WTC11 (cell line): ENCODE measurements around the gene NFIA. TPM values are rescaled to one million over a fixed set of nuclear protein-coding genes. Genes with fewer than 3 reads are reported as not detected.

Experiments
- ATAC-seq: fragments of 200-7000 bp; cut with Tn5 transposase; 2 replicates; pipeline ENCODE4 v1.10.0; 2021; ENCODE audit warnings: mild to moderate bottlenecking, moderate library complexity
- CTCF ChIA-PET: fragments of 300-600 bp; sonication (Branson Sonifier 250); formaldehyde crosslinking; loops from one replicate; lab custom pipeline; 2021; ENCODE audit warnings: antibody characterized with exemption; lab: Charles Lee
- POLR2A ChIA-PET: fragments of 350-600 bp; sonication (Branson Sonifier 250); formaldehyde crosslinking; loops from one replicate; lab custom pipeline; 2021; ENCODE audit warnings: antibody characterized with exemption; lab: Charles Lee
- DNase-seq: peaks from one replicate; pipeline ENCODE4 v3.0.0; 2021; ENCODE audit warnings: low spot score
- H3K27ac Mint-ChIP-seq: 2 replicates; pipeline ENCODE4 v1.8.0; 2021; ENCODE audit warnings: mixed read lengths
- H3K27me3 Mint-ChIP-seq: 2 replicates; pipeline ENCODE4 v1.8.0; 2021; ENCODE audit warnings: low read depth, mild to moderate bottlenecking, moderate library complexity, mixed read lengths
- H3K36me3 Mint-ChIP-seq: 2 replicates; pipeline ENCODE4 v1.8.0; 2021; ENCODE audit warnings: mixed read lengths
- H3K4me1 Mint-ChIP-seq: 2 replicates; pipeline ENCODE4 v1.8.0; 2022; ENCODE audit warnings: mixed read lengths
- H3K4me3 Mint-ChIP-seq: 2 replicates; pipeline ENCODE4 v1.8.0; 2021; ENCODE audit warnings: mild to moderate bottlenecking, moderate library complexity, mixed read lengths
- H3K9me3 Mint-ChIP-seq: 2 replicates; pipeline ENCODE4 v1.8.0; 2021; ENCODE audit warnings: mixed read lengths
- ATF3 ChIP-seq: sonication (generic); formaldehyde crosslinking; conservative IDR thresholded peaks from 2 replicates; pipeline ENCODE4 v1.8.1; 2022; ENCODE audit warnings: mild to moderate bottlenecking, missing genetic modification reagents
- CBFB ChIP-seq: sonication (generic); formaldehyde crosslinking; IDR thresholded peaks from 2 replicates; pipeline ENCODE4 v1.8.1; 2022; ENCODE audit warnings: mild to moderate bottlenecking, low read depth, missing genetic modification reagents
- CREB1 ChIP-seq: sonication (generic); formaldehyde crosslinking; IDR thresholded peaks from 2 replicates; pipeline ENCODE4 v1.8.0; 2023; ENCODE audit warnings: mild to moderate bottlenecking, missing genetic modification reagents
- EMX1 ChIP-seq: fragments of 250-450 bp; sonication (Bioruptor Pico); IDR thresholded peaks from 2 replicates; pipeline ENCODE4 v1.8.0; 2021; ENCODE audit warnings: mild to moderate bottlenecking
- ESRRA ChIP-seq: sonication (generic); formaldehyde crosslinking; IDR thresholded peaks from 2 replicates; pipeline ENCODE4 v1.8.1; 2022; ENCODE audit warnings: mild to moderate bottlenecking, missing genetic modification reagents, borderline replicate concordance
- GABPB1 ChIP-seq: sonication (generic); formaldehyde crosslinking; IDR thresholded peaks from 2 replicates; pipeline ENCODE4 v1.8.1; 2023; ENCODE audit warnings: mild to moderate bottlenecking, missing genetic modification reagents
- GTF2I ChIP-seq: fragments of 250-450 bp; sonication (Bioruptor Pico); conservative IDR thresholded peaks from 2 replicates; pipeline ENCODE4 v1.4.0; 2021; ENCODE audit warnings: mild to moderate bottlenecking
- IRF2 ChIP-seq: sonication (generic); formaldehyde crosslinking; IDR thresholded peaks from 2 replicates; pipeline ENCODE4 v1.8.0; 2022; ENCODE audit warnings: low read depth, missing genetic modification reagents, borderline replicate concordance
- NR2C2 ChIP-seq: sonication (generic); formaldehyde crosslinking; IDR thresholded peaks from 2 replicates; pipeline ENCODE4 v1.8.0; 2022; ENCODE audit warnings: mild to moderate bottlenecking, missing genetic modification reagents
- NR3C1 ChIP-seq: sonication (generic); formaldehyde crosslinking; conservative IDR thresholded peaks from 2 replicates; pipeline ENCODE4 v1.8.1; 2023; ENCODE audit warnings: low read depth, mild to moderate bottlenecking, missing genetic modification reagents
- RORB ChIP-seq: fragments of 250-450 bp; sonication (Bioruptor Pico); IDR thresholded peaks from 2 replicates; pipeline ENCODE4 v1.9.0; 2021; ENCODE audit warnings: mild to moderate bottlenecking
- SP1 ChIP-seq: sonication (generic); formaldehyde crosslinking; conservative IDR thresholded peaks from 2 replicates; pipeline ENCODE4 v1.8.1; 2022; ENCODE audit warnings: missing genetic modification reagents
- TCF7 ChIP-seq: sonication (generic); formaldehyde crosslinking; IDR thresholded peaks from 2 replicates; pipeline ENCODE4 v1.8.0; 2022; ENCODE audit warnings: mild to moderate bottlenecking, low read depth, missing genetic modification reagents, moderate library complexity
- TEAD1 ChIP-seq: sonication (generic); formaldehyde crosslinking; IDR thresholded peaks from 2 replicates; pipeline ENCODE4 v1.8.0; 2022; ENCODE audit warnings: mild to moderate bottlenecking, missing genetic modification reagents
- TP53 ChIP-seq: sonication (generic); formaldehyde crosslinking; IDR thresholded peaks from 2 replicates; pipeline ENCODE4 v1.8.1; 2023; ENCODE audit warnings: mild to moderate bottlenecking, missing genetic modification reagents
- ZNF317 ChIP-seq: sonication (generic); formaldehyde crosslinking; IDR thresholded peaks from 2 replicates; pipeline ENCODE4 v1.8.1; 2023; ENCODE audit warnings: low read depth, mild to moderate bottlenecking, moderate library complexity, missing genetic modification reagents, borderline replicate concordance
- ZNF396 ChIP-seq: fragments of 250-450 bp; sonication (Bioruptor Pico); IDR thresholded peaks from 2 replicates; pipeline ENCODE4 v1.8.0; 2021; ENCODE audit warnings: mild to moderate bottlenecking, moderate library complexity, borderline replicate concordance
- ZNF425 ChIP-seq: fragments of 250-450 bp; sonication (Bioruptor Pico); conservative IDR thresholded peaks from 2 replicates; pipeline ENCODE4 v1.9.0; 2021; ENCODE audit warnings: mild to moderate bottlenecking
- ZNF671 ChIP-seq: fragments of 250-450 bp; sonication (Bioruptor Pico); IDR thresholded peaks from 2 replicates; pipeline ENCODE4 v1.8.0; 2021; ENCODE audit warnings: mild to moderate bottlenecking
- total RNA-seq: library from RNA; stranded (reverse); gene quantifications from 3 replicates; pipeline ENCODE4 v1.2.3, GENCODE V29; 2021
- TF ChIP-seq, protein P1 (sequence below): fragments of 250-450 bp; sonication (Bioruptor Pico); IDR thresholded peaks from 2 replicates; pipeline ENCODE4 v1.8.0; 2021; ENCODE audit warnings: mild to moderate bottlenecking
- TF ChIP-seq, protein P2 (sequence below): sonication (generic); formaldehyde crosslinking; IDR thresholded peaks from 2 replicates; pipeline ENCODE4 v1.8.0; 2023; ENCODE audit warnings: missing genetic modification reagents, mild to moderate bottlenecking, borderline replicate concordance
- TF ChIP-seq, protein P3 (sequence below): sonication (generic); formaldehyde crosslinking; IDR thresholded peaks from 2 replicates; pipeline ENCODE4 v1.8.0; 2023; ENCODE audit warnings: missing genetic modification reagents

NFIA gene
- total RNA-seq, 1 experiment from 2014 or later = 16.7 TPM

DNA sequence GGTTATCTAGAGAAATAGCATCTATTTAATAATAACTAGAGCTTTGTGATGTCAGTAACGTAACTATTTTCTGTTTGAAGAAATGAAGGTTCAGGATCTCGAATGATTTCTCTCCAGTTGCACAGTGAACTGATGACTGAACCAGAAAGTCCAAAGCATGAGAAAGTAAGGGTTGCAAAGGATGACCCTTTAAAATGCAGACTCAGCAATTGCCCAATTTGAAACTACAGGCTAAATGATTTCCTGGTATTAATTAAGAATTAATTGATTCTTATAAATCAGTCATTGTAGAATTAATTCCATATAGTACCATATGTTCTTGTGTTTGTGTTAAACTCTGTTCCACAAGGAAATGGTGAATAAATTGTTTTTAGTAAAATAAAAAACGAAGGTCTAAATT, 318.6 kb downstream of the NFIA start:
- Mint-ChIP-seq H3K4me1 (peaks cover 12% of the 10 kb centered on the region), H3K9me3 (no peaks in the 10 kb centered on the region), H3K27ac (no peak overlapping the region), H3K4me3 (no peak overlapping the region), H3K36me3 (no peaks in the 10 kb centered on the region), H3K27me3 (no peaks in the 10 kb centered on the region)
- TF ChIP-seq TP53 (CRISPR knock-in tag) (no peak), ZNF396 (CRISPR knock-in tag) (no peak), TCF7 (CRISPR knock-in tag) (no peak), ESRRA (CRISPR knock-in tag) (no peak), ATF3 (CRISPR knock-in tag) (no peak), RORB (CRISPR knock-in tag) (no peak), ZNF671 (no peak), ZNF425 (CRISPR knock-in tag) (no peak), GTF2I (CRISPR knock-in tag) (no peak), ZNF317 (no peak)
- ChIA-PET POLR2A (no interaction called here), CTCF (no interaction called here)
- DNase-seq (no peak), ATAC-seq (no peak)

GRCh38 chr1:61403679-61404596, 321.6 kb downstream of the NFIA start:
- POLR2A ChIA-PET = no interaction called here
- no peak overlapping the region for H3K27ac Mint-ChIP-seq

GRCh38 chr1:61404597-61405376, 322.4 kb downstream of the NFIA start:
- Mint-ChIP-seq H3K4me3 (no peak overlapping the region), H3K27ac (no peak overlapping the region), H3K9me3 (no peaks in the 10 kb centered on the region), H3K27me3 (no peaks in the 10 kb centered on the region), H3K4me1 (peaks cover 7% of the 10 kb centered on the region), H3K36me3 (no peaks in the 10 kb centered on the region)
- CTCF ChIA-PET = no interaction called here
- POLR2A ChIA-PET = no interaction called here
- no peak for DNase-seq
- ATAC-seq = no peak
- TF ChIP-seq EMX1 (no peak), NR3C1 (CRISPR knock-in tag) (no peak), IRF2 (CRISPR knock-in tag) (no peak), CBFB (CRISPR knock-in tag) (no peak), NR2C2 (CRISPR knock-in tag) (no peak), TEAD1 (no peak), SP1 (CRISPR knock-in tag) (no peak)
- TF ChIP-seq, protein P1, sequence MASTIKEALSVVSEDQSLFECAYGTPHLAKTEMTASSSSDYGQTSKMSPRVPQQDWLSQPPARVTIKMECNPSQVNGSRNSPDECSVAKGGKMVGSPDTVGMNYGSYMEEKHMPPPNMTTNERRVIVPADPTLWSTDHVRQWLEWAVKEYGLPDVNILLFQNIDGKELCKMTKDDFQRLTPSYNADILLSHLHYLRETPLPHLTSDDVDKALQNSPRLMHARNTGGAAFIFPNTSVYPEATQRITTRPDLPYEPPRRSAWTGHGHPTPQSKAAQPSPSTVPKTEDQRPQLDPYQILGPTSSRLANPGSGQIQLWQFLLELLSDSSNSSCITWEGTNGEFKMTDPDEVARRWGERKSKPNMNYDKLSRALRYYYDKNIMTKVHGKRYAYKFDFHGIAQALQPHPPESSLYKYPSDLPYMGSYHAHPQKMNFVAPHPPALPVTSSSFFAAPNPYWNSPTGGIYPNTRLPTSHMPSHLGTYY (CRISPR knock-in tag) = no peak
- TF ChIP-seq, protein P2, sequence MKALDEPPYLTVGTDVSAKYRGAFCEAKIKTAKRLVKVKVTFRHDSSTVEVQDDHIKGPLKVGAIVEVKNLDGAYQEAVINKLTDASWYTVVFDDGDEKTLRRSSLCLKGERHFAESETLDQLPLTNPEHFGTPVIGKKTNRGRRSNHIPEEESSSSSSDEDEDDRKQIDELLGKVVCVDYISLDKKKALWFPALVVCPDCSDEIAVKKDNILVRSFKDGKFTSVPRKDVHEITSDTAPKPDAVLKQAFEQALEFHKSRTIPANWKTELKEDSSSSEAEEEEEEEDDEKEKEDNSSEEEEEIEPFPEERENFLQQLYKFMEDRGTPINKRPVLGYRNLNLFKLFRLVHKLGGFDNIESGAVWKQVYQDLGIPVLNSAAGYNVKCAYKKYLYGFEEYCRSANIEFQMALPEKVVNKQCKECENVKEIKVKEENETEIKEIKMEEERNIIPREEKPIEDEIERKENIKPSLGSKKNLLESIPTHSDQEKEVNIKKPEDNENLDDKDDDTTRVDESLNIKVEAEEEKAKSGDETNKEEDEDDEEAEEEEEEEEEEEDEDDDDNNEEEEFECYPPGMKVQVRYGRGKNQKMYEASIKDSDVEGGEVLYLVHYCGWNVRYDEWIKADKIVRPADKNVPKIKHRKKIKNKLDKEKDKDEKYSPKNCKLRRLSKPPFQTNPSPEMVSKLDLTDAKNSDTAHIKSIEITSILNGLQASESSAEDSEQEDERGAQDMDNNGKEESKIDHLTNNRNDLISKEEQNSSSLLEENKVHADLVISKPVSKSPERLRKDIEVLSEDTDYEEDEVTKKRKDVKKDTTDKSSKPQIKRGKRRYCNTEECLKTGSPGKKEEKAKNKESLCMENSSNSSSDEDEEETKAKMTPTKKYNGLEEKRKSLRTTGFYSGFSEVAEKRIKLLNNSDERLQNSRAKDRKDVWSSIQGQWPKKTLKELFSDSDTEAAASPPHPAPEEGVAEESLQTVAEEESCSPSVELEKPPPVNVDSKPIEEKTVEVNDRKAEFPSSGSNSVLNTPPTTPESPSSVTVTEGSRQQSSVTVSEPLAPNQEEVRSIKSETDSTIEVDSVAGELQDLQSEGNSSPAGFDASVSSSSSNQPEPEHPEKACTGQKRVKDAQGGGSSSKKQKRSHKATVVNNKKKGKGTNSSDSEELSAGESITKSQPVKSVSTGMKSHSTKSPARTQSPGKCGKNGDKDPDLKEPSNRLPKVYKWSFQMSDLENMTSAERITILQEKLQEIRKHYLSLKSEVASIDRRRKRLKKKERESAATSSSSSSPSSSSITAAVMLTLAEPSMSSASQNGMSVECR (CRISPR knock-in tag) = no peak
- TF ChIP-seq, protein P3, sequence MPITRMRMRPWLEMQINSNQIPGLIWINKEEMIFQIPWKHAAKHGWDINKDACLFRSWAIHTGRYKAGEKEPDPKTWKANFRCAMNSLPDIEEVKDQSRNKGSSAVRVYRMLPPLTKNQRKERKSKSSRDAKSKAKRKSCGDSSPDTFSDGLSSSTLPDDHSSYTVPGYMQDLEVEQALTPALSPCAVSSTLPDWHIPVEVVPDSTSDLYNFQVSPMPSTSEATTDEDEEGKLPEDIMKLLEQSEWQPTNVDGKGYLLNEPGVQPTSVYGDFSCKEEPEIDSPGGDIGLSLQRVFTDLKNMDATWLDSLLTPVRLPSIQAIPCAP (CRISPR knock-in tag) = no peak

More at GRCh38 chr1:61403679-61404596, 321.6 kb downstream of the NFIA start:
- TF ChIP-seq GABPB1 (CRISPR knock-in tag) = no peak
- TF ChIP-seq CREB1 = no peak
- no peak for TF ChIP-seq ESRRA (CRISPR knock-in tag)
- no peak for DNase-seq
- Mint-ChIP-seq H3K4me1 (peaks cover 7% of the 10 kb centered on the region), H3K36me3 (no peaks in the 10 kb centered on the region), H3K27me3 (no peaks in the 10 kb centered on the region), H3K4me3 (no peak overlapping the region), H3K9me3 (no peaks in the 10 kb centered on the region)
- CTCF ChIA-PET = no interaction called here
- ATAC-seq = no peak
